ENCODE results near the gene CDC27.

GRCh38 chr17:47204722-47205418, 15.8 kb upstream of the CDC27 start:
- no peak for TF ChIP-seq CTCF (IDR thresholded peaks at IDR 0.05)
- TF ChIP-seq ZFX (IDR thresholded peaks at IDR 0.05; ENCODE audit: borderline replicate concordance), result no peak
